NCI-H774 (cell line): ENCODE measurements around the gene FGF18.

ENCODE experiments used
- DNase-seq: peaks from one replicate; lab custom pipeline; 2025; lab: John Stamatoyannopoulos, UW

FGF18 gene

GRCh38 chr5:171424726-171425125 is 5.3 kb downstream of the FGF18 start:
- no peak for DNase-seq

- DNase-seq, result no peak
Observed at GRCh38 chr5:171425596-171426244, 6.3 kb downstream of the FGF18 start.

DNA sequence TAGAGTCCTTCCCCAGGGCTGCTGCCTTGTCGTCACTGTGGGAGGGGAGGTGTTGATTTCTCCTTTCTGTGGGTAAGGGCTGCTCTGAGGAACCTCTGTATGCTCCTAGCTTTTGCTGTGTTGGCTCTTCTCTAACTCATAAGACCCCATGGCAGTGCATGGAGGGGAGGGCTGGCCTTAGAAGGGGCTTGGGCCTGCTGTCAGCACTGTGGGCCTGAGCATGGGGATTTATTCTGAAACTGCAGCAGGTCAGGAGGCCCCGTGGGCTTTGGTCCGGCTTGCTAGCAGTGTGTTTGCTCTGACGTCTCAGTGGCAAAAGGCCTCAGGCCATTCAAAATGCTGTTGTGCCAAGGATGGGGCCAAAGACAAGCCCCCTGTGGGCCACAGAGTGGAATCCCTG is 6.8 kb downstream of the FGF18 start:
- no peak for DNase-seq

GRCh38 chr5:171426680-171427079 is 7.2 kb downstream of the FGF18 start:
- DNase-seq, result no peak

GRCh38 chr5:171427318-171428167 is 8.1 kb downstream of the FGF18 start:
- DNase-seq, result no peak

GRCh38 chr5:171428168-171428696 is 8.8 kb downstream of the FGF18 start:
- DNase-seq, result no peak

- no peak for DNase-seq
Observed at GRCh38 chr5:171428809-171429542, 9.5 kb downstream of the FGF18 start.

GRCh38 chr5:171429543-171429910 is 10.1 kb downstream of the FGF18 start:
- DNase-seq, result no peak

GRCh38 chr5:171431251-171431777 is 11.9 kb downstream of the FGF18 start:
- no peak for DNase-seq

- DNase-seq, result no peak
Observed at GRCh38 chr5:171432076-171432475, 12.6 kb downstream of the FGF18 start.

DNA sequence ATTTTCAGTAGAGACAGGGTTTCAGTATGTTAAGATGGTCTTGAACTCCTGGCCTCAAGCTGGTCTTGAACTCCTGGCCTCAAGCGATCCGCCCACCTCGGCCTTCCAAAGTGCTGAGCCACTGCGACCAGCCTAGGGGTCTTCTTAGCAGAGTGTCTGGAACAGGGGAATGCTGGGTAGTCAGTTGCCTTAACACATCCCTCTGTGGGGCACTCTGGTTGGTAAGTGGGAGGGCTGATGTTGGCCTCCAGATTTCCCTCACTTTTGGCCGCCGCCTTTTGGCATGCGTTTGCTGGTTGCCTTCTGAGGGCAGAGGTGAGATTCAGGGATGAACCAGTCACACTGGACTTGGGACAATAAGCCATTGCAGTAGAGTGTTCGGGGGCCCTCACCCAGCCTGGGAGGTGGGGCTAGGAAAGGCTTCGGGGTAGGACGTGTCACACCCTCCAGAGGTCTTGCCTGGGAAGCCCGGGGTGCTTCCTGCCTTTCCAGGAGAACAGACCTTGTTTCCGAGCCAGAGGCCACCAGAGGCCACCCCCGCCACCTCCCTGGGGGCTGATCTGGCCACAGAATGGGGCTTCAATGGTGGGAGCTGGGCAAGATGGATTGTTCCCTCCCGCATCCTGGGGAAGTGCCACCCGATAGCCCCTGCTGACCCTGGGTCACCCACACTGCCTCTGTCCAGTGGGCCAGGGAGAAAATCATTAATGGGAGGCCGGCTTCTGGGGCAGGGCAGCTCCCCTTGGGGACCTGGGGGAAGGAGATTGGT is 13.3 kb downstream of the FGF18 start:
- DNase-seq, result no peak

GRCh38 chr5:171433352-171433698 is 13.9 kb downstream of the FGF18 start:
- no peak for DNase-seq

DNA sequence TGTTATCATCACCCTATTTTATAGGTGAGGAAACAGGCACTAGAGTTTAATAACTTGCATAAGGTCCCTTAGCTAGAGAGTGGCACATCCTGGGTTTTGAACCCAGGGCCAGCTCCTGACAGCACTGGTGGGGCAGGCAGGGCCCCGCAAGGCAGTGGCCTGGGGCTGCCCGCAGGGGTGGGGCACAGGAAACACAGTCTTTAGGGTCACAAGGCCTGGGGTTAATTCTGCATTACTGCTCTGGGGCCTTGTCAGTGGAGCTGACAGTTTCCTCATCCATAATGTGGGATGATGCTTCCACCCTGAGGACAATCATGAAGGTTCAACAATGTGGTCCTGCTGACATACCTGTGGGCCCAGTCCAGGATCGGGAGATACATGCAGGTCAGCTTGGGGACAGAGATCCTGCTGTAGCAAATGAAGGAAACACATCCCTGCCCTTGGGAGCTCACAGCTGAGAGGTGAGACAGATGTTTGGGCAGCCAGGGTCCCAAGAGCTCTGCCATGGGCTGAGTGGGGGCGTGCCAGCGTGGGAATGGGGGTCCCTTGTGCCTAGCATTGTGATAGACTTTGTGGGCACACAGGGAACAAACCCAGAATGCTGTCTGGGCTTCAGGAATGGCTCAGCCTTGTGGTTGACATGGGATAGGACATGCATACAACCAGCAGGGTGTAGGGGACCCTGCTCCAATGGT is 14.7 kb downstream of the FGF18 start:
- no peak for DNase-seq

GRCh38 chr5:171434874-171435273 is 15.4 kb downstream of the FGF18 start:
- no peak for DNase-seq

DNA sequence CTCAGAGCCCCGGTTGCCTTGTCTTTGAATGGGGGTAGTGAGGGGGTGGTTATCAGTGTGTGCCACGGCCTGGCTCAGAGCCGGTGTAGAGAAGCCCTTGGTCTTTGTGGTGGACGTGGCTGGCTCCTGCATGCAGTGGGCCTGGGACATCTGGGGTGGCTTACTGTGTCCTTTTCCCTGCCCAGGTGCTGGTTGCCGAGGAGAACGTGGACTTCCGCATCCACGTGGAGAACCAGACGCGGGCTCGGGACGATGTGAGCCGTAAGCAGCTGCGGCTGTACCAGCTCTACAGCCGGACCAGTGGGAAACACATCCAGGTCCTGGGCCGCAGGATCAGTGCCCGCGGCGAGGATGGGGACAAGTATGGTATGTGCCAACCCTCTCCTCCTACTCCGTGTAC is 16.5 kb downstream of the FGF18 start:
- DNase-seq, result no peak

- DNase-seq, result no peak
Observed at GRCh38 chr5:171436804-171437285, 17.4 kb downstream of the FGF18 start.

GRCh38 chr5:171437286-171437821 is 17.9 kb downstream of the FGF18 start:
- DNase-seq, result no peak

DNA sequence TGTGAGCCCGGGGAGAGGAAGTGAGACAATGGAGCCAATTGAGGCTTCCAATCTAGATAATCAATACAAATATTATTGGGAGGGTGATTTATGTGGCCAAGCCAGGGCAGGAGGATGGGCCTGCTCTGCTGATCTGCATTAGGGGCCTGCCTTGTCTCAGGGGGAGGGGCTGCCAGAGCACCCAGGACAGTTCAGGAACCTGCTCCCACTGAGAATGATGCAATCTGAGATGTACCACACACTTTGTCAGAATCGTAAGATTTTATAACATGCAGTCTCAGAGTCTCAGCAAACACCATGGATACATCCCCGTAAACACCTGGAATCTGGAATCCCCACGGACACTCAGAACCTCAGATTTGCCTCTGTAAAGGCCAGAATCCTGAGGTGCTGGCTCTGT is 19.3 kb downstream of the FGF18 start:
- DNase-seq, result no peak

GRCh38 chr5:171441246-171441791 is 21.9 kb downstream of the FGF18 start:
- DNase-seq, result no peak

GRCh38 chr5:171442287-171443042 is 23.0 kb downstream of the FGF18 start:
- no peak for DNase-seq
